T-helper 1 cell treated with Interleukin-12 subunit alpha and Interleukin-12 subunit beta and Interleukin-4 antibody, amounts not matched to agents 30 μg/mL and 1 μg/mL, for 36 hours (primary cell): ENCODE data around the gene PRXL2A.
"Not testable (repeated sequence)": the region's sequence is repeated elsewhere in the genome, so short reads cannot be mapped to it uniquely, and the experiment has no call there.

Experiments used
- H3K27ac Mint-ChIP-seq: one replicate; pipeline ENCODE4 v1.8.0; 2021; ENCODE audit warnings: mild to moderate bottlenecking, mixed read lengths
- H3K27me3 Mint-ChIP-seq: one replicate; pipeline ENCODE4 v1.8.0; 2021; ENCODE audit warnings: low read depth, mixed read lengths
- H3K36me3 Mint-ChIP-seq: one replicate; pipeline ENCODE4 v1.8.0; 2021; ENCODE audit warnings: low read depth, mixed read lengths
- H3K4me1 Mint-ChIP-seq: one replicate; pipeline ENCODE4 v1.8.0; 2021; ENCODE audit warnings: low read depth, mixed read lengths
- H3K4me3 Mint-ChIP-seq: one replicate; pipeline ENCODE4 v1.8.0; 2021; ENCODE audit warnings: mild to moderate bottlenecking, moderate library complexity, mixed read lengths
- H3K9me3 Mint-ChIP-seq: one replicate; pipeline ENCODE4 v1.8.0; 2021; ENCODE audit warnings: mixed read lengths

Gene PRXL2A

GRCh38 chr10:80477813-80478212 lies 69.5 kb downstream of the PRXL2A start:
- Mint-ChIP-seq H3K4me1 (peaks cover 50% of the 10 kb centered on the region), H3K4me3 (no peak overlapping the region), H3K27me3 (no peaks in the 10 kb centered on the region), H3K9me3 (peaks cover 10% of the 10 kb centered on the region), H3K27ac (no peak overlapping the region), H3K36me3 (peaks cover 48% of the 10 kb centered on the region)

- peaks cover 42% of the 10 kb centered on the region for H3K36me3 Mint-ChIP-seq
- H3K27me3 Mint-ChIP-seq, H3K27ac Mint-ChIP-seq, H3K9me3 Mint-ChIP-seq, H3K4me3 Mint-ChIP-seq: not testable (repeated sequence)
- peaks cover 48% of the 10 kb centered on the region for H3K4me1 Mint-ChIP-seq
Measured at GRCh38 chr10:80480373-80480772, 72.0 kb downstream of the PRXL2A start.

- Mint-ChIP-seq H3K36me3 (peaks cover 44% of the 10 kb centered on the region), H3K27ac (peak overlapping the region; percentile 41), H3K4me3 (no peak overlapping the region), H3K27me3 (no peaks in the 10 kb centered on the region), H3K4me1 (peaks cover 50% of the 10 kb centered on the region), H3K9me3 (peaks cover 10% of the 10 kb centered on the region)
Measured at GRCh38 chr10:80480852-80481251, 72.5 kb downstream of the PRXL2A start.

- Mint-ChIP-seq H3K9me3 (no peaks in the 10 kb centered on the region), H3K27ac (peak overlapping the region; percentile 74)
Measured at GRCh38 chr10:80484243-80484642, 75.9 kb downstream of the PRXL2A start.

GRCh38 chr10:80484676-80485075 lies 76.3 kb downstream of the PRXL2A start:
- peak overlapping the region; percentile 47 for H3K4me3 Mint-ChIP-seq
- H3K27me3 Mint-ChIP-seq = no peaks in the 10 kb centered on the region
- H3K4me1 Mint-ChIP-seq = peaks cover 74% of the 10 kb centered on the region
- H3K36me3 Mint-ChIP-seq = peaks cover 38% of the 10 kb centered on the region
- peak overlapping the region; percentile 76 for H3K27ac Mint-ChIP-seq
- H3K9me3 Mint-ChIP-seq = no peaks in the 10 kb centered on the region

More at GRCh38 chr10:80484243-80484642, 75.9 kb downstream of the PRXL2A start:
- peaks cover 69% of the 10 kb centered on the region for H3K4me1 Mint-ChIP-seq
- peak overlapping the region; percentile 47 for H3K4me3 Mint-ChIP-seq
- peaks cover 37% of the 10 kb centered on the region for H3K36me3 Mint-ChIP-seq
- no peaks in the 10 kb centered on the region for H3K27me3 Mint-ChIP-seq

- no peaks in the 10 kb centered on the region for H3K9me3 Mint-ChIP-seq
- H3K36me3 Mint-ChIP-seq = peaks cover 40% of the 10 kb centered on the region
- H3K27ac Mint-ChIP-seq = peak overlapping the region; percentile 76
- H3K4me1 Mint-ChIP-seq = peaks cover 80% of the 10 kb centered on the region
- peak overlapping the region; percentile 47 for H3K4me3 Mint-ChIP-seq
- H3K27me3 Mint-ChIP-seq = no peaks in the 10 kb centered on the region
Measured at GRCh38 chr10:80485076-80485945, 77.0 kb downstream of the PRXL2A start.

- Mint-ChIP-seq H3K36me3 (peaks cover 43% of the 10 kb centered on the region), H3K4me1 (peaks cover 85% of the 10 kb centered on the region), H3K27me3 (no peaks in the 10 kb centered on the region), H3K9me3 (no peaks in the 10 kb centered on the region), H3K27ac (peak overlapping the region; percentile 76), H3K4me3 (peak overlapping the region; percentile 47)
Measured at GRCh38 chr10:80485946-80486764, 77.8 kb downstream of the PRXL2A start.
